Rectal smooth muscle tissue (tissue), 1 donor: ENCODE measurements around the gene KDM5A.
"Not testable (repeated sequence)": the region's sequence is repeated elsewhere in the genome, so short reads cannot be mapped to it uniquely, and the experiment has no call there.

ENCODE experiments used
- H3K27ac ChIP-seq: one replicate; pipeline ENCODE4 v1.7.0; 2013; ENCODE audit warnings: low read depth, low read length, inconsistent platforms
- H3K27me3 ChIP-seq: one replicate; pipeline ENCODE4 v1.7.0; 2013; ENCODE audit warnings: low read length; ENCODE audit not compliant: control insufficient read depth, insufficient read depth
- H3K36me3 ChIP-seq: one replicate; pipeline ENCODE4 v1.7.0; 2013; ENCODE audit warnings: low read length; ENCODE audit not compliant: control insufficient read depth, insufficient read depth
- H3K4me1 ChIP-seq: one replicate; pipeline ENCODE4 v1.7.0; 2013; ENCODE audit warnings: low read length; ENCODE audit not compliant: control insufficient read depth, insufficient read depth
- H3K4me3 ChIP-seq: one replicate; pipeline ENCODE4 v1.7.0; 2013; ENCODE audit warnings: low read length
- H3K9ac ChIP-seq: one replicate; pipeline ENCODE4 v1.7.0; 2013; ENCODE audit warnings: low read length

The KDM5A gene

GRCh38 chr12:325906-326305 is 63.2 kb downstream of the KDM5A start:
- Histone ChIP-seq H3K9ac (no peak overlapping the region), H3K27me3 (no peaks in the 10 kb centered on the region), H3K4me1 (no peaks in the 10 kb centered on the region), H3K4me3 (no peak overlapping the region), H3K27ac (no peak overlapping the region), H3K36me3 (peaks cover 21% of the 10 kb centered on the region)

DNA sequence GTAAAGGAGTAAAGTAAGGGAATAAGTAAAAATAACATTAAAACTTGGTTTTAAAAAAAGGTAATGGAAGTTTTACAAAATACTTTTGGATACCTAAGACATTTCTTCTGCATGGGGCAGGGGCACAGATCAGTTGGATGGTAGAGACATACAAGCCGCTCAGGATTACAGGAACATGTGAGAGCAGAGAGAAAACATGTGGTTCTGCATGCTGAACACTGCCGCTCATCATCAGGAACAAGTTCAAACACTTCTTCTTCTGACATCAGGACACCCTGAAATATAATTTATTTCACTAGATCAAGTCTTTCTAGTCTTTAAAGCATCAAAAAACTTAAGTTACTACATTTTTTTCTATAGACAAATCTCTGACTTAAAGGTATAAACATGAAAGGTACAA is 65.6 kb downstream of the KDM5A start:
- no peaks in the 10 kb centered on the region for H3K27me3 ChIP-seq
- H3K4me3 ChIP-seq: no peak overlapping the region
- no peaks in the 10 kb centered on the region for H3K4me1 ChIP-seq
- H3K36me3 ChIP-seq: peaks cover 33% of the 10 kb centered on the region
- H3K27ac ChIP-seq: no peak overlapping the region
- H3K9ac ChIP-seq: no peak overlapping the region

GRCh38 chr12:321606-322326 is 67.4 kb downstream of the KDM5A start:
- Histone ChIP-seq H3K27ac (no peak overlapping the region), H3K9ac (no peak overlapping the region), H3K4me3 (no peak overlapping the region), H3K27me3 (no peaks in the 10 kb centered on the region), H3K36me3 (peaks cover 48% of the 10 kb centered on the region), H3K4me1 (no peaks in the 10 kb centered on the region)

DNA sequence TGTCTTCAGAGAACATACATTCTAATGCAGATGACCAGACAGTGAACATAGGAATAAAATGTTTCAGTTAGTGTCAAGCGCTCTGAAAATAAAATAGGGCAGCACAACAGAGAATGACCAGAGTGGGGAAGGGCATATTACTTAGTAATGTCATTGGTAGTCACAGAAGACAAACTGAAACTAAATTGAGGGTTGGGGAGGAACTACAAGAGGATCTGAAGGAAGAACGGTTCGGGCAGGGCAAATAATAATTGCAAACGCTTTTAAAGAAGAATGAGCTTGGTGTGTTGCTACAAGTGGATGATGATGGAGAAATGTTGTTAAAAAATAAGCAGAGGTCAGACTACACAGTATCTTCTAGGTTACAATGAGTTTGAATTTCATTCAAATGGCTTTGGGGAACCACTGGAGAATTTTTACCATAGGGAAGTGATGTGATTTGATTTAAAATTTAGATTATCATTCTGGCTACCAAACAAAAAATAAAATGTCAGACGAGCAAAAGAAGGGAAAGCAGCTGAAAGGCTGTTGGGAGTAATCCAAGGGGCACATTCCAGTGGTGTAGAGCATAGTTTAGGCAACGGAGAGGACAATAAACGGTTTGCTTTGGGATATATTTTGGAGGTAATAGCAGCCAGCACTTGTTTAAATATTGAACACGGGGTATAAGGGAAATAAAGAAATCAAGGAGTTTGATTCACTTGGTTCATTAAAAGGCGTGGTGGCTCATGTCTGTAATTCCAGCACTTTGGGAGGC is 70.2 kb downstream of the KDM5A start:
- no peaks in the 10 kb centered on the region for H3K27me3 ChIP-seq
- H3K4me3 ChIP-seq: no peak overlapping the region
- no peak overlapping the region for H3K9ac ChIP-seq
- no peak overlapping the region for H3K27ac ChIP-seq
- no peaks in the 10 kb centered on the region for H3K4me1 ChIP-seq
- peaks cover 48% of the 10 kb centered on the region for H3K36me3 ChIP-seq

DNA sequence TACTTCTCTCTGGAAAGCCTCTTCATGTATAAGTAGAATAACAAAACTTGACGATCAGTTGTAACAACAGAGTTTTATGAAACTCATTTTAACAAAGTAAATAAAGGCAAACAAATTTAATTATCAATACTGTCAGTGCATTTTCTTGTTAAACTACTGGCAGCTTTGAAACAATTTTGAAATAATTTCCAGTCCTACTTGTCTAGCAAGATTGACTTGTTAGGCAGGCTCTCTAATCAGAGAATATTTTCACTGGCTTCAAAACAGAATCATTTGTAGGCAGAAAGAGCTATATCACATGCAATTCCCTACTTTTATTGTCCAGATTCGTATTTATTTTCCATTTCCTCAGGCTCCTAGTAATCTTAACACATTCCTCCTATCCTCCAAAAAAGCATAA is 80.6 kb downstream of the KDM5A start:
- Histone ChIP-seq H3K9ac (no peak overlapping the region), H3K4me3 (no peak overlapping the region), H3K4me1 (no peaks in the 10 kb centered on the region), H3K27me3 (no peaks in the 10 kb centered on the region), H3K27ac (no peak overlapping the region), H3K36me3 (peaks cover 14% of the 10 kb centered on the region)

DNA sequence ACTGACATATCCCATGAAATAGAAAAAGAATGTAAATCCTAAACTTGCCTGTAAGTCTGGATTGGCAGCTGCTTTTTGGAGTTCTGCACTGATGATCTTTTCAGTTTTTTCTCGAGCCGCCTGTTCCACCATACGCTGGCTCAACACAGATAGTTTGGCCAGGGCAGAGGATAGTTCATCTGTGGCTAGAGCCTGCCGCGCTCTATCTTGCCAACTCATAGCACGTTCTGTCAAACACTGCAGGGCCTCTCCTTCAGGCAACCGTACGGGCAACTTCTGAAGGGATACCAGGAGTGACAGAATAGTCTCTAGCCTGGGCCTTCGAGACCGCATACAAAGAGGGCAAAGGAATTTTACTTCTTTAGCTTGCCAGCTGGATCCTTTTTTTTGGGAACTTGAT is 81.7 kb downstream of the KDM5A start:
- no peak overlapping the region for H3K4me3 ChIP-seq
- no peaks in the 10 kb centered on the region for H3K27me3 ChIP-seq
- no peak overlapping the region for H3K27ac ChIP-seq
- no peaks in the 10 kb centered on the region for H3K4me1 ChIP-seq
- H3K9ac ChIP-seq: no peak overlapping the region
- H3K36me3 ChIP-seq: peaks cover 12% of the 10 kb centered on the region

GRCh38 chr12:304805-305204 is 84.3 kb downstream of the KDM5A start:
- no peaks in the 10 kb centered on the region for H3K27me3 ChIP-seq
- H3K4me1 ChIP-seq: no peaks in the 10 kb centered on the region
- no peak overlapping the region for H3K27ac ChIP-seq
- H3K36me3 ChIP-seq: peaks cover 2% of the 10 kb centered on the region
- H3K9ac ChIP-seq: no peak overlapping the region
- no peak overlapping the region for H3K4me3 ChIP-seq

DNA sequence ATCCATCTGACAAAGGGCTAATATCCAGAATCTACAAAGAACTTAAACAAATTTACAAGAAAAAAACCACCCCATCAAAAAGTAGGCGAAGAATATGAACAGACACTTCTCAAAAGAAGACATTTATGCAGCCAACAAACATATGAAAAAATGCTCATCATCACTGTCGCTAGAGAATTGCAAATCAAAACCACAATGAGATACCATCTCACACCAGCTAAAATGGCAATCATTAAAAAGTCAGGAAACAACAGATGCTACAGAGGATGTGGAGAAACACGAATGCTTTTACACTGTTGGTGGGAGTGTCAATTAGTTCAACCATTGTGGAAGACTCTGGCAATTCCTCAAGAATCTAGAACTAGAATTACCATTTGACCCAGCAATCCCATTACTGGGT is 86.4 kb downstream of the KDM5A start:
- H3K27ac ChIP-seq, H3K36me3 ChIP-seq, H3K27me3 ChIP-seq, H3K4me3 ChIP-seq, H3K9ac ChIP-seq, H3K4me1 ChIP-seq: not testable (repeated sequence)

GRCh38 chr12:300166-300565 is 89.0 kb downstream of the KDM5A start:
- H3K36me3 ChIP-seq: peaks cover 14% of the 10 kb centered on the region
- not testable (repeated sequence) for H3K4me1 ChIP-seq, H3K27ac ChIP-seq, H3K4me3 ChIP-seq, H3K27me3 ChIP-seq, H3K9ac ChIP-seq

- H3K36me3 ChIP-seq: peaks cover 20% of the 10 kb centered on the region
Observed at GRCh38 chr12:299511-299910, 89.6 kb downstream of the KDM5A start.

GRCh38 chr12:298059-298458 is 91.1 kb downstream of the KDM5A start:
- not testable (repeated sequence) for H3K27me3 ChIP-seq, H3K4me3 ChIP-seq, H3K9ac ChIP-seq, H3K4me1 ChIP-seq, H3K27ac ChIP-seq
- H3K36me3 ChIP-seq: peaks cover 22% of the 10 kb centered on the region

More at GRCh38 chr12:299511-299910, 89.6 kb downstream of the KDM5A start:
- H3K27me3 ChIP-seq, H3K27ac ChIP-seq, H3K9ac ChIP-seq, H3K4me1 ChIP-seq, H3K4me3 ChIP-seq: not testable (repeated sequence)

DNA sequence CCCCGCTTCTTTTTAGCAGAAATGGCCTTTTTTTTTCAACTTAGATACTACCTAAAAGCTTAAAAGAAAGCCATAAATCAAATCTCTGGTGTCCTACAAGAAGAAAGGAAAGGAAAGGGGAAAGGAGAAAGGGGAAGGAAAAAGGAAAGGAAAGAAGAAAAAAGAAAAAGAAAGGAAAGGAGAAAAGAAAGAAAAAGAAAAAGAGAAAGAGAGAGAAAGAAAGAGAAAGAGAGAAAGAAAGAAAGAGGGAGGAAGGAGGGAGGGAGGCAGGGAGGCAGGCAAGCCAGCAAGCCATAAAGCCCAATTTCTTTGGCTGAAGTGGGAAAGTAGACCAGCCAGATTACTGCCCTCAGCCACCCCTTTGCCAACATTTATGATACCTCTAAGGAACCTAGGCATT is 94.0 kb downstream of the KDM5A start:
- Histone ChIP-seq H3K36me3 (peaks cover 30% of the 10 kb centered on the region), H3K4me3 (no peak overlapping the region), H3K27ac (no peak overlapping the region), H3K27me3 (no peaks in the 10 kb centered on the region), H3K4me1 (no peaks in the 10 kb centered on the region), H3K9ac (no peak overlapping the region)

- no peak overlapping the region for H3K4me3 ChIP-seq
- no peaks in the 10 kb centered on the region for H3K4me1 ChIP-seq
- no peak overlapping the region for H3K27ac ChIP-seq
- no peaks in the 10 kb centered on the region for H3K27me3 ChIP-seq
- H3K9ac ChIP-seq: no peak overlapping the region
- peaks cover 30% of the 10 kb centered on the region for H3K36me3 ChIP-seq
Observed at GRCh38 chr12:293199-293598, 95.9 kb downstream of the KDM5A start.
